ENCODE results near the gene ZNF581.
A peak's percentile ranks its signal among the peaks of the same experiment; 100 is the strongest.

Gene ZNF581

GRCh38 chr19:55666343-55667005, 23.0 kb downstream of the ZNF581 start:
- no peak for DNase-seq (ENCODE audit: low read depth, low spot score)

GRCh38 chr19:55667006-55667381, 23.5 kb downstream of the ZNF581 start:
- DNase-seq (ENCODE audit: low read depth, low spot score) = no peak

- DNase-seq (ENCODE audit: low read depth, low spot score) = no peak
Observed at GRCh38 chr19:55667511-55667910, 24.1 kb downstream of the ZNF581 start.

- no peak for DNase-seq (ENCODE audit: low read depth, low spot score)
Observed at GRCh38 chr19:55667958-55668357, 24.5 kb downstream of the ZNF581 start.

GRCh38 chr19:55668603-55669348, 25.3 kb downstream of the ZNF581 start:
- DNase-seq (ENCODE audit: low read depth, low spot score) = no peak

GRCh38 chr19:55669418-55670279, 26.2 kb downstream of the ZNF581 start:
- DNase-seq (ENCODE audit: low read depth, low spot score) = no peak

GRCh38 chr19:55670280-55671053, 27.0 kb downstream of the ZNF581 start:
- no peak for DNase-seq (ENCODE audit: low read depth, low spot score)

GRCh38 chr19:55671054-55671378, 27.6 kb downstream of the ZNF581 start:
- DNase-seq (ENCODE audit: low read depth, low spot score) = no peak

- no peak for DNase-seq (ENCODE audit: low read depth, low spot score)
Observed at GRCh38 chr19:55672418-55672817, 29.0 kb downstream of the ZNF581 start.

GRCh38 chr19:55673465-55673864, 30.0 kb downstream of the ZNF581 start:
- no peak for DNase-seq (ENCODE audit: low read depth, low spot score)

GRCh38 chr19:55673889-55674288, 30.4 kb downstream of the ZNF581 start:
- no peak for DNase-seq (ENCODE audit: low read depth, low spot score)

GRCh38 chr19:55674459-55674840, 31.0 kb downstream of the ZNF581 start:
- no peak for DNase-seq (ENCODE audit: low read depth, low spot score)

GRCh38 chr19:55674841-55675660, 31.6 kb downstream of the ZNF581 start, which contains the start of gene EPN1:
Gene EPN1, plus strand, starts transcription at chr19:55675226. Its CDS starts 3,402 bp downstream, at chr19:55678628.
- peak; percentile 86 for DNase-seq (ENCODE audit: low read depth, low spot score)

- no peak for DNase-seq (ENCODE audit: low read depth, low spot score)
Observed at GRCh38 chr19:55675661-55676354, 32.4 kb downstream of the ZNF581 start.

- no peak for DNase-seq (ENCODE audit: low read depth, low spot score)
Observed at GRCh38 chr19:55676383-55676782, 32.9 kb downstream of the ZNF581 start.

GRCh38 chr19:55676889-55677505, 33.5 kb downstream of the ZNF581 start:
- no peak for DNase-seq (ENCODE audit: low read depth, low spot score)

- no peak for DNase-seq (ENCODE audit: low read depth, low spot score)
Observed at GRCh38 chr19:55677572-55678028, 34.2 kb downstream of the ZNF581 start.

GRCh38 chr19:55678121-55678671, 34.7 kb downstream of the ZNF581 start:
- DNase-seq (ENCODE audit: low read depth, low spot score) = no peak
